ENCODE data around the gene TREH. TPM values are rescaled to one million over a fixed set of nuclear protein-coding genes. Genes with fewer than 3 reads are reported as not detected.

Gene TREH
- total and polyA plus RNA-seq, 2 of the 8 experiments (the other 6 are each of a cell fraction or from before 2014, with no cell fraction given) = 0.03 TPM; not detected in 1

DNA sequence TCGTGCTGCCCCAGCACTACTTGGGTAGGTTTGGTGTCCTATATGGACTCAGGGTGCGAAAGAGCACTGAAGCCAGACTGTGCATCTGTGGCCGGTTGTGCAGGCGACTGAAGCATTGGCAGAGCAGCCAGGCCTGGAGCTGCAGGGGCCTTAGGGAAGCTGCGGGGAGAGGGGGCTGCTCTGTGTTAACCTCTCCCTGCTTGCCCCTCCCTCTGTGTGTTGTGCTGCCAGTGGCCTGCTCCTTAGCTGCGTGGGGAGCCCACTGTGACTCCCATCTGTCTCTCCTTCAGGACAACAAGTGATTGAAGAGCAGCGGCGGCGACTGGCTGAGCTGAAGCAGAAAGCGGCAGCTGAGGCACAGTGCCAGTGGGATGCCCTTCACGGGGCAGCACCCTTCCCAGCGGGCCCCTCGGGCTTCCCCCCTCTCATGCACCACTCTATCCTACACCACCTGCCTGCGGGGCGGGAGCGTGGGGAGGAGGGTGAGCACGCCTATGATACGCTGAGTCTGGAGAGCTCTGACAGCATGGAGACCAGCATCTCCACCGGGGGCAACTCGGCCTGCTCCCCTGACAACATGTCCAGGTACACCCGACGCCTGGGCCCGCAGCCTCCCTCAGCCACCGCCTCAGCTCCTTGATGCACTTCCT, 34.3 kb downstream of the TREH start (continued):
- TF ChIP-seq GABPA (IDR thresholded peaks at IDR 0.05; ENCODE audit: borderline replicate concordance, insufficient read depth, low read length) (no peak), SP2 (IDR thresholded peaks at IDR 0.05; ENCODE audit: low read length) (no peak), TAF7 (optimal IDR thresholded peaks at IDR 0.05; ENCODE audit: borderline replicate concordance, low read depth, low read length) (no peak), CHD1 (IDR thresholded peaks at IDR 0.05; ENCODE audit: low read depth, low read length) (no peak), BACH1 (IDR thresholded peaks at IDR 0.05; ENCODE audit: low read length) (no peak)
